NCI-H2081 (cell line): Measurements from ENCODE around the gene KCNMA1.

Experiments used
- DNase-seq, 2 experiments: peaks; one replicate each; lab custom pipeline; 2025; lab: John Stamatoyannopoulos, UW

Gene KCNMA1

DNA sequence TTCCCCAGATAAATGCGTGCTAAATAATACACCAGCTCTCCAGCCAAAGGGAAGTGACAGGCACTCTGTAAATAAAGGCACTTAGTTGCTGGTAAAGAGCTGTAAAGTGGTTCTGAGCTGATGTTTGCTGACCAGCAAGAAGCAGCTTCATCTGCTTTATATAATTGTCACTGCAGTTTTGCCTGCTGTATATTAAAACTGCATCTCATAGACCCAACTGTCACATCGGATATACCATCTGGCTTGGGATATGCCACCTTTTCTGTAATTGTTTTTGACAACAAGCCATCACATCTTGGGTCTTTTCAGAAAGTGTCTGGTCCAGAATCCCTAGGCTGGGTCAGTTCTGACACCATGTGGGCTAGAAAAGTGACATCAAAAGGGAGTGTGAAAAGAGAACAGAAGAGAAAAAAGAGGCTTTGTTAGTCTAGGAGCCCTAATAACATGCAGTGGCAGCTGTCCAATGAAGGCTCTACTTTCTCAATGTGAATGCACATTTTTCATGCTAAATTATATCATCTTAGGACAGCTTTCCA, 697.6 kb downstream of the KCNMA1 start:
- DNase-seq: peak; percentile 44 to 80

DNA sequence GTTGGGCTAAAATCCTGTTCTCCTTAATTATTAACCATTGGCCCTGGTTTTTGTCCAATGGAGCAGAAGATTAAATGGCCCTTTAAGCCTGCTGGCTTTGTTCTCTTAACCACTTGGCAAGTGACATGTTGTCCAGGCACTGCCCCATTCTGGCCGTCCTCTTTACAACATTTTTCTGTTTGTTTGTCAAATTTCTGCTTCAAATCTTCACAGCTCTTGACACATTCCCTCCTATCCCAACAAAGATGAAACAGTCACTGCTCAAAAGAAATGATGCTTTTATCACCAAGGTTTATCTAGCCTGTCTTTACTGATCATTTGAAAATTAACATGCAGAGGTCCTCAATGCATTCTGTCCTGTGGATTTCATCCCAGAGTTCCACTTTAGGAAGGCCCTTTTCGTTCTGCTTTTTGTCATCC, 700.4 kb downstream of the KCNMA1 start:
- no peak for DNase-seq

- DNase-seq: peak in 1 of 2 experiments; percentile 36
Measured at GRCh38 chr10:76935941-76936613, 701.5 kb downstream of the KCNMA1 start.

- DNase-seq: no peak
Measured at GRCh38 chr10:76928565-76928964, 709.0 kb downstream of the KCNMA1 start.

GRCh38 chr10:76925636-76926405, 711.8 kb downstream of the KCNMA1 start:
- DNase-seq: no peak

GRCh38 chr10:76922666-76923065, 714.9 kb downstream of the KCNMA1 start:
- DNase-seq: no peak

GRCh38 chr10:76921383-76922010, 716.1 kb downstream of the KCNMA1 start:
- DNase-seq: no peak

- no peak for DNase-seq
Measured at GRCh38 chr10:76920581-76920980, 717.0 kb downstream of the KCNMA1 start.

DNA sequence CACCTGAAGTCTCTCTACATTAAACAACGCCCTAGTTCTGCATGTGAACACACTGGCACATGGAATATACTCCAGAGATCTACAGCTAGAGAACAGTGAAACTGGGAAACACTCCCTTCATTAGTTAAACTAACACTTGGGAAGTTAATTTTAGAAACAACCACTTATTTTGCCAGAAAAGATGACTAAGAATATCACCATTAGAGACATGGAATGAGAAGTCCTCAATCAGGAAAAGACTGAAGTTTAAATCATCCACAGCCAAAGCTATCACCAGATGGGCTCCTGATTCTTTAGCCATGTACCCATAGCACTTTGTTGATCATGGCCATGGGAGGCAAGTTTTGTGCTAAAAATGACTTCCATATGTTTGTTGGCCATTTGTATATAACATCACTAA, 719.5 kb downstream of the KCNMA1 start:
- no peak for DNase-seq

GRCh38 chr10:76917071-76917470, 720.5 kb downstream of the KCNMA1 start:
- DNase-seq: no peak

DNA sequence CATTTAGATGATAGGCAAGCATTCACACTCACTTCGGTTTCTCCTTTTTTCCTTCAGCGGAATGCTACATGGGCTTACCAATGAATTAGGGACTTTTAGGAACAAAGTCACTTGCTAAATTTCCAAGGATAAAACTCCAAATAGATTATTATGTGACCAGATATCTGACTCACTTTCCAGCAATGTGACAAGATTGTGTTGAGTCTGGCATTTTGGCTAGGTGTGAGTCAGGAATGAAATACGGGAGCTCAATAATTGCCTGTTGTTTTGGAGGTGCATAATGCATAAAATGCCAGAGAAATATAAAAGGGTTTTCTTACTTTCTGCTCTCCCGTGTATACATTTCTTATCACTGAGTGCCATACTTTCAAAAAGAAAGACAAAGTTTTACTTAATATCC, 721.1 kb downstream of the KCNMA1 start:
- no peak for DNase-seq

- no peak for DNase-seq
Measured at GRCh38 chr10:76915316-76915715, 722.3 kb downstream of the KCNMA1 start.

- DNase-seq: no peak
Measured at GRCh38 chr10:76911184-76911583, 726.4 kb downstream of the KCNMA1 start.

DNA sequence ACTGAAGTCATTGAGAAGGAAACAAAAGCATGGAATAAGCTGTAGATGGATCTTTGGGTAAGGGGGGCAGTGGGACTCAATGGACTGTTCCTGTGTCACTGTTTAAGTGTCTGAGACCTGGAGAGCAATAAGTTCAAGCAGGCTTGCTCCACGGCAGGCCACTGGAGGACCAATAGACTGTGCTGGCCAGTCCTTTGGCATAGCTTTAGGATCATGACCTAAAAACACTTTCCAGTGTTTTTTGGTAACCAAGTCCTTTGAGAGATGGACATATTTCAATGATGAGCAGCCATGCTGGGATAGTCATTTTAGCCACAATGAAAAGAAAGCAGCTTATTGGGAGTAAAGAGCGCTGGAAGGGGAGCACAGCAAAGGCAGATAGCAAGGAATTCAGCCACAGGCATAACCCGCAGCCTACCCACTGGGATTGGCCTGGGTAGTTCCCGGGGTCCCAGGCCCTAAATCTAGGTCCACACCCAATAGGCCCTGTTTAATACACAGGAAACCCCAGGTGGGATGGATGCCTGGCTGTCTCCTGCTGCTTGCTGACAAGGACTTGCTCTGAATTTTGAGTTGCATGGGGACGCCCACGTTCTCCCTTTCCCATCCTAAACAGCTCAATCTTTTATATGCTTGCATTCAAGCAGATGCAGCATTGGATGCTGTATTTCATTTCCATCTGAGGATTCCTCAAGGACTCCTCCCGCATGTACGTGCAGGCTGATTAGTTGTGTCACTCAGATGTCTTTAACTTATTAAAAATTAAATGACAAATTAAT, 727.2 kb downstream of the KCNMA1 start:
- DNase-seq: no peak

DNA sequence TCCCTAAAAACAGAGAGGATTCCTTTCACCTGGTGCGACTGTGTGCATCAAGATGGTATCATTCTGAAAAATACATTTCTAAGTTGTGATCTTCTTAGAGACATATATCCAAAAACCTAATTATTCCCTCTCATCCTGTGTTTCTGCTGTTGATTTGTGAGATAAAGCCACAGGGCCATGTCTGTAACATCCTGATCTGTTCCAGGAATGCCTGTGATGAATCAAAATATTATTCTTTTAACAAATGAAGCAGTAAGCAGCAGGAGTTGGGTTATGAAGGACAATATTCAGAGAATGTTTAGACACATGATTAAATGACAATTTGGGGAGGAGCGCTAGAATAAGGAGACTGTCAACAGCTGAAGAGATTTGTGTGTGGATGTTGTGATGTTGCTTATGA, 731.4 kb downstream of the KCNMA1 start:
- no peak for DNase-seq

DNA sequence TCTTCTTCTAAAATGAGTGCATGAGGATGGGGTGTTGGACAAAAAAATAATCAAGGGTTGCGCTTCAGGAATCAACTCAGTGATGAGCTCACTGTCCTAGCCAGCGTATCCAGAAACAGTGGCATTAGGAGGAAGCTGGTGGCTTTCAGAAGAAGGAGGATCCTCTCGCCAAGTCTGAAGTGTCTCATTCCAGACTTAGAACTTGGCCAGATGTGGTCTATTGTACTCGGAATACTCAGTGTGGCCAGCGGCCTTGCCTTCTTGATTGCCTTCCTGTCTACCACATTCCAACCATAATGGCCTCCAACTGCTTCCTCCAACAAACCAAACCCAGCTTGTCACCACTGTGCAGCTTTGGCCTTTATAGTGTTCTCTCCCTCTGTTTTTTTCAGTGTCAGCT, 732.4 kb downstream of the KCNMA1 start:
- no peak for DNase-seq

DNA sequence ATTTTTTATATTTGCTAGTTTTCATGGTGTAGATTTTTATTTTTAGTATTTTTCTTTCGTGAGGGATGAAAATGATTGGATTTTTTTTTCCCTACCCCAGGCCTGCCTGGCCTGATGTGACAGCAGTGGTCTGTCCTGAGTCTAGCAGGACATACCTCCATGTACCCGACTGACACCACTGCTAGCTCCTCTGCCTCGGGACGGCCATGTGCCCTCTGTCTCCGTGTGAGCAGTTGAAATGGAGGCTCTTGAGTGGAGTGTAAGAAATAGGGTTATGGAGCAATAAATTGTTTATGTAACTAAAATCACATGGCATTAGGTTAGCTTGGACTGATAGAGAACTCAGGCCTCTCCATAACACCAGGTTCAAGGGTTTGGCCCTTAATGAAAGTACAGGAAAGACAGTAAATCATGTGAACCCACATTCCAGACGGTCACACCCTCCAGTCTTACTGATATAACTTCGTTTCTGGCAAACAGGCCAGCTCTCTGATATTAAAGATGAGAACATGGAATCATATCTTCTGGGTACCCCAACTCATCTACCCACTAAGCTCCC, 734.1 kb downstream of the KCNMA1 start:
- DNase-seq: no peak

DNA sequence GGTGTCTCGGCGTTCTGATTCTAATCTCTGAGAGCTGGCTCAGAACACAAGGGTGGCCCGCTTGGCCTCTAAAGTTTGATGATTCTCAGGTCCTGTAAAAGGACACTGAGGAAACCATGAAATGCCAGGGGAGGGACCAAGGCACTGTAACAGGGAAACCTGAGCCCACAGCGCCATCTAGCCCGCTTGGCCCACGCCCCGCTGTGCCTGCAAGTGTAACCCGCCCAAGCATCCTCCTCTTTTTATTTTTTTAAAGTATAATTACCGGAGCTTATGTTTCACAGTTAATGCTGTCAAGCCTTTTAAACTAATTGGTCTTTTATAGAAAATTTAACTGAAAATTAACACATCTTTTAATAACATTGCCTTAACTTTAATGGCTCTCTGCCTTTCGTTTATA, 734.7 kb downstream of the KCNMA1 start:
- DNase-seq: peak in 1 of 2 experiments; percentile 2

DNA sequence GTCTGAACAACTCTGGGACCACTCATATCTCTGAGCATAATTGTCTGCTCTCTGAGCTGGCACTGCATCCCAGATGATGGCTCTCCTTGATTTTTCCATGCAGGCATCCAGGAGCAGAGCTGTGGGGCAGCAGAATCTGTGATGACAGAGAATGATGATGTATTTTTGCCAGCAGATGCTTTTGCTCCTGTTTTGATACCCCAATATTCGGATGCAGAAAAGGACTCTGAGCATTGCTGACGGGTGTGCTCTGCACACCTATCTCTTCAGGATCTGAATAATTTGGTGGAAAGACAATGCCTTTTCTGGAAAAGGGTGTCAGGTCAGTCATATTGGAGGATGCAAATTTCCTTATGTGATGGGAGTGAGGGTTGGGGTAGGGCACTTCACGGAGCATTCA, 735.9 kb downstream of the KCNMA1 start:
- no peak for DNase-seq

DNA sequence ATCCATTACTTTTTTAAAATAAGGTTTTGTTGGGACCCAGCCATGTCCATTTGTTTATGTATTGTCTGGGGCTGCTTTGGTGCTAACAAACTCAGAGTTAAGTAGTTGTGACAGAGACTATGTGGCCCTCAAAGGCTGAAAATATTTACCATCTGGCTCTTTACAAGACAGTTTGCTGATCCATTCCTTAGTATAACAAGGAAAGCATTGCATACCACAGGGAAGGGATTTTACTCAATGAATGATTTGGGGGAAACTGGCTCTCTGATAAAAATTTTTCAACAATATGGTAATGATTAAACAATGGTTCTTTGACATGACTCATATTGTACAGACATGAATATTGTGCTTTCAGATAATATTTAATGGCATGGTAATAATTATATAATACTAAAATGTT, 738.1 kb downstream of the KCNMA1 start:
- DNase-seq: no peak

- DNase-seq: no peak
Measured at GRCh38 chr10:76892766-76893479, 744.7 kb downstream of the KCNMA1 start.
